Prostate gland (tissue), 2 donors: ENCODE measurements around the gene ADGRD1.

Experiments
- POLR2A ChIP-seq: fragments of 450-650 bp; IDR thresholded peaks from one replicate; pipeline ENCODE4 v1.6.1; 2016; ENCODE audit warnings: antibody characterized with exemption, mild to moderate bottlenecking
- POLR2AphosphoS5 ChIP-seq: sonication (generic); formaldehyde crosslinking; IDR thresholded peaks from one replicate; pipeline ENCODE4 v1.6.1; 2017; ENCODE audit warnings: antibody characterized with exemption
- TF ChIP-seq, protein P1 (sequence below), 4 experiments: fragments of 200-600 bp in 2 of 4; fragments of 450-650 bp in 2 of 4; sonication (generic) in 2 of 4; IDR thresholded peaks; 1 replicate in 3 of 4; 2 replicates in 1 of 4; pipeline ENCODE4 v1.5.1; 2016 to 2019; ENCODE audit warnings: antibody characterized with exemption in 4 of 4, mild to moderate bottlenecking in 2 of 4, moderate library complexity in 2 of 4

DNA sequence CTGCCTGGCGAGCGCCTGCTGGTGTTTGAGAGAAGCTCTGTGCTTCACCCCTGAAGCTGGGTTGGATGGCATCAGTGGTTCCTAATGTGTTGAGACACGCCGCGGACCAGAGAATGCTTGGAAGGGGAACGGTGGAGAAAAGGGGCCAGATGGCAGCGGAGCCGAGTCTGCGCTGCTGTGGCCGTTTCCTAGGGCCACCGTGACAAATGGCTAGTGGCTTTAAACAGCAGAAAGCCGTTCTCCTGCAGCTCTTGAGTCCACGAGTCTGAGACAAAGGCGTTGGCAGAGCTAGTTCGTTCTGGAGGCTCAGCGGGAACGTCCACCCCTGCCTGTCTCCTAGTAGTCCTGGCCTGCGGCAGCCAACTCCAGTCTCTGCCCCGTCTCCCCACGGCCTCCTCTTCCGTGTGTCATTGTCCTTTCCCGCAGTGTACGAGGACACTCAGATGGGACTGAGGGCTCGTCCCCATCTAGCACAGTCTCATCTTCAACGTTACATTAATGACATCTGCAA, 103.6 kb downstream of the ADGRD1 start:
- TF ChIP-seq, protein P1, sequence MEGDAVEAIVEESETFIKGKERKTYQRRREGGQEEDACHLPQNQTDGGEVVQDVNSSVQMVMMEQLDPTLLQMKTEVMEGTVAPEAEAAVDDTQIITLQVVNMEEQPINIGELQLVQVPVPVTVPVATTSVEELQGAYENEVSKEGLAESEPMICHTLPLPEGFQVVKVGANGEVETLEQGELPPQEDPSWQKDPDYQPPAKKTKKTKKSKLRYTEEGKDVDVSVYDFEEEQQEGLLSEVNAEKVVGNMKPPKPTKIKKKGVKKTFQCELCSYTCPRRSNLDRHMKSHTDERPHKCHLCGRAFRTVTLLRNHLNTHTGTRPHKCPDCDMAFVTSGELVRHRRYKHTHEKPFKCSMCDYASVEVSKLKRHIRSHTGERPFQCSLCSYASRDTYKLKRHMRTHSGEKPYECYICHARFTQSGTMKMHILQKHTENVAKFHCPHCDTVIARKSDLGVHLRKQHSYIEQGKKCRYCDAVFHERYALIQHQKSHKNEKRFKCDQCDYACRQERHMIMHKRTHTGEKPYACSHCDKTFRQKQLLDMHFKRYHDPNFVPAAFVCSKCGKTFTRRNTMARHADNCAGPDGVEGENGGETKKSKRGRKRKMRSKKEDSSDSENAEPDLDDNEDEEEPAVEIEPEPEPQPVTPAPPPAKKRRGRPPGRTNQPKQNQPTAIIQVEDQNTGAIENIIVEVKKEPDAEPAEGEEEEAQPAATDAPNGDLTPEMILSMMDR (IDR thresholded peaks at IDR 0.05), result no peak
- no peak for TF ChIP-seq POLR2A
- TF ChIP-seq POLR2AphosphoS5, result no peak
